H1 (cell line): ENCODE data around the gene MBTPS1.

Experiments
- CBX5 ChIP-seq: fragments of 300-800, 300-1000 bp; sonication (generic); IDR thresholded peaks from 2 replicates; pipeline ENCODE4 v1.7.1; 2016; ENCODE audit warnings: antibody characterized with exemption, low read length, low read depth
- CTCF ChIP-seq, 3 experiments: IDR thresholded peaks; 1 replicate in 2 of 3; 2 replicates in 1 of 3; pipeline versions ENCODE4 v1.5.1 to v1.6.1; 2011; ENCODE audit warnings: low read length in 3 of 3, mild to moderate bottlenecking in 3 of 3, inconsistent platforms in 2 of 3, low read depth in 1 of 3, moderate library complexity in 1 of 3; ENCODE audit not compliant: insufficient read depth in 1 of 3; ENCODE audit errors: control extremely low read depth in 1 of 3
- POLR2A ChIP-seq, 2 experiments: IDR thresholded peaks; 1 replicate in 1 of 2; 2 replicates in 1 of 2; pipeline ENCODE4 v1.6.1; 2011; ENCODE audit warnings: low read depth in 2 of 2, low read length in 2 of 2, mild to moderate bottlenecking in 2 of 2; ENCODE audit errors: control extremely low read depth in 1 of 2
- SIX5 ChIP-seq: IDR thresholded peaks from 2 replicates; pipeline ENCODE4 v1.6.1; 2011; ENCODE audit warnings: mild to moderate bottlenecking, low read depth, low read length
- SP1 ChIP-seq: IDR thresholded peaks from 2 replicates; pipeline ENCODE4 v1.6.1; 2011; ENCODE audit warnings: low read depth, low read length

DNA sequence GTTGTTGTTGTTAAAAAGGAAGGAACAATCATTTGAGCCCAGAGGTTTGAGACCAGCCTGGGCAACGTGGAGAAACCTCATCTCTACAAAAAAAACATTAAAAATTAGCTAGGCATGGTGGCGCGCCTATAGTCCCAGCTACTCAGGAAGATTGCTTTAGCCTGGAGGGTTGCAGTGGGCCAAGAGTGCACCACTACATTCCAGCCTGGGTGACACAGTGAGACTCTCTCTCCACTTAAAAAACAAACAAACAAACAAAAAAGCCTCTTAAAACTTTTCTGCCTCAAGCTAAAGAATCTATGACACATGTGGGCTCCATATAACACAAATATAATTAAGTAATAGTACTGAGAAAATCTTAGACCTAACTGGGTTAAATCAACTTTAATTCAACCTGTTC is 12.5 kb downstream of the MBTPS1 start:
- TF ChIP-seq SIX5 (no peak), CBX5 (no peak), SP1 (no peak), CTCF (IDR thresholded peaks at IDR 0.05; ENCODE audit: control extremely low read depth in 1 of 3, insufficient read depth in 1 of 3, low read depth in 1 of 3, low read length in 3 of 3) (no peak), POLR2A (IDR thresholded peaks at IDR 0.05; ENCODE audit: control extremely low read depth in 1 of 2, low read depth in 2 of 2, low read length in 2 of 2) (no peak)
